Neutrophil (primary cell): ENCODE results near the gene GFI1.
A peak's percentile ranks its signal among the peaks of the same experiment; 100 is the strongest.

Experiments used
- H3K27ac ChIP-seq: fragments of 200-600 bp; sonication (generic); 2 replicates; pipeline ENCODE4 v1.5.1; 2016; ENCODE audit warnings: mild to moderate bottlenecking, moderate library complexity
- H3K27me3 ChIP-seq: fragments of 200-600 bp; sonication (generic); 2 replicates; pipeline ENCODE4 v1.6.0; 2016; ENCODE audit warnings: mild to moderate bottlenecking
- H3K36me3 ChIP-seq: fragments of 200-600 bp; sonication (generic); 2 replicates; pipeline ENCODE4 v1.5.1; 2017
- H3K4me1 ChIP-seq, 2 experiments: fragments of 200-600 bp in 1 of 2; sonication (generic) in 1 of 2; 1 replicate in 1 of 2; 2 replicates in 1 of 2; pipeline versions ENCODE4 v1.5.1 to v1.6.1; 2013 to 2016; ENCODE audit warnings: low read depth in 1 of 2, low read length in 1 of 2, mild to moderate bottlenecking in 1 of 2, moderate library complexity in 1 of 2; ENCODE audit not compliant: control insufficient read depth in 1 of 2, insufficient read depth in 1 of 2
- H3K4me3 ChIP-seq, 2 experiments: fragments of 200-600 bp in 1 of 2; sonication (generic) in 1 of 2; 1 replicate in 1 of 2; 2 replicates in 1 of 2; pipeline ENCODE4 v1.5.1; 2013 to 2016; ENCODE audit warnings: low read depth in 1 of 2, low read length in 1 of 2, mild to moderate bottlenecking in 1 of 2, moderate library complexity in 1 of 2
- H3K9me3 ChIP-seq: fragments of 200-600 bp; sonication (generic); 2 replicates; pipeline ENCODE4 v1.5.1; 2016
- CTCF ChIP-seq: fragments of 200-600 bp; sonication (generic); IDR thresholded peaks from 2 replicates; pipeline ENCODE4 v1.5.1; 2016; ENCODE audit warnings: antibody characterized with exemption

The GFI1 gene

GRCh38 chr1:92494485-92495141, 7.9 kb upstream of the GFI1 start:
- no peak for TF ChIP-seq CTCF
- Histone ChIP-seq H3K36me3 (no peaks in the 10 kb centered on the region), H3K27ac (no peak overlapping the region), H3K27me3 (no peaks in the 10 kb centered on the region), H3K4me1 (peaks cover 0 to 10% of the 10 kb centered on the region in 2 experiments), H3K9me3 (no peaks in the 10 kb centered on the region), H3K4me3 (no peak overlapping the region)

GRCh38 chr1:92493139-92493538, 6.4 kb upstream of the GFI1 start:
- Histone ChIP-seq H3K36me3 (no peaks in the 10 kb centered on the region), H3K27ac (no peak overlapping the region), H3K9me3 (no peaks in the 10 kb centered on the region), H3K4me1 (peaks cover 2 to 15% of the 10 kb centered on the region in 2 experiments), H3K4me3 (no peak overlapping the region), H3K27me3 (no peaks in the 10 kb centered on the region)
- TF ChIP-seq CTCF: no peak

- H3K4me3 ChIP-seq: no peak overlapping the region
- peaks cover 21 to 32% of the 10 kb centered on the region in 2 experiments for H3K4me1 ChIP-seq
- H3K27ac ChIP-seq: no peak overlapping the region
- no peak for TF ChIP-seq CTCF
- H3K36me3 ChIP-seq: no peaks in the 10 kb centered on the region
- no peaks in the 10 kb centered on the region for H3K27me3 ChIP-seq
- H3K9me3 ChIP-seq: no peaks in the 10 kb centered on the region
Observed at GRCh38 chr1:92488832-92489231, 2.1 kb upstream of the GFI1 start.

- H3K4me3 ChIP-seq: no peak overlapping the region
- peak overlapping the region; percentile 79 for H3K27ac ChIP-seq
- TF ChIP-seq CTCF: no peak
- H3K9me3 ChIP-seq: no peaks in the 10 kb centered on the region
- no peaks in the 10 kb centered on the region for H3K27me3 ChIP-seq
- no peaks in the 10 kb centered on the region for H3K36me3 ChIP-seq
- peaks cover 24 to 33% of the 10 kb centered on the region in 2 experiments for H3K4me1 ChIP-seq
Observed at GRCh38 chr1:92488416-92488815, 1.7 kb upstream of the GFI1 start.

- peak overlapping the region; percentile 84 to 90 for H3K4me3 ChIP-seq
- peak overlapping the region; percentile 79 for H3K27ac ChIP-seq
- H3K27me3 ChIP-seq: no peaks in the 10 kb centered on the region
- no peaks in the 10 kb centered on the region for H3K36me3 ChIP-seq
- peaks cover 28 to 46% of the 10 kb centered on the region in 2 experiments for H3K4me1 ChIP-seq
- H3K9me3 ChIP-seq: no peaks in the 10 kb centered on the region
- no peak for TF ChIP-seq CTCF
Observed at GRCh38 chr1:92487078-92487605, 417 bp upstream of the GFI1 start.
